GM21447 (cell line): ENCODE data around the gene TMEM234.

ENCODE experiments used
- ATAC-seq: cut with Tn5 transposase; IDR thresholded peaks from one replicate; pipeline ENCODE4 v1.9.1; 2021; ENCODE audit not compliant: unreplicated experiment

Gene TMEM234

DNA sequence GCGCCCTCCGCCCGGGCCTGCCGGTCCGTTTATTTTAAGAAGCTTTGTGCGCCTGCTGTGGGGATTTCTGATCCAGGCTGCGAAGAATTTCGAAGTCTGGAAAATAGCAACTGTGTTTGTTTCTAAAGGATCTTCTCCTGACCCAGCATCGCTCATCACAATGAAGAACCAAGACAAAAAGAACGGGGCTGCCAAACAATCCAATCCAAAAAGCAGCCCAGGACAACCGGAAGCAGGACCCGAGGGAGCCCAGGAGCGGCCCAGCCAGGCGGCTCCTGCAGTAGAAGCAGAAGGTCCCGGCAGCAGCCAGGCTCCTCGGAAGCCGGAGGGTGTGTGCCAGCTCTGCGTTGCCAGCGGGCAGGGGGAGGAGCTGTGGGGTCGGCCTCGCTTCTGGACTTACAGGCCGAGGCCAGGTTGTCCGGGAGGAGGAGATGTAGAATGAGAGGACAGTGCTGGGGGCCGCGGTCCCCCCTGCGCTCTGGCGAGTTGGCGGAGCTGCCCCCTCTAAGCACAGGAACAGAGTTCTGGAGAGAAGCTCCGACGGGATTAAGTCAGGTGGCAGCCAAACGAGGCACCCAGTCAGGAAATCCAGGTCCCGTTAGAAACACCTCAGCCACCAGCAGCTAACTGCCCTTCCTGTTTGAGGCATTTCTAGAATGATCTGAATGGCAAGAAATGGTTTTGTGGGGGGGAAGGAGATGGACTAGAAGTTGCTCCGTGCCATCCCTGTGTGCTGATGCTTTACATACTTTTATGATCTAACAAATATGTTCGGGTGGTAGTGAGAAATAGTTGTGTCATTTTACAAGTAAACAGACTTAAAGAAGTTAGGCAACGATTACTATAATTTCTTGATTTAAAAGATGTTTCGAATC, 41.7 kb downstream of the TMEM234 start:
- peak; percentile 27 for ATAC-seq

DNA sequence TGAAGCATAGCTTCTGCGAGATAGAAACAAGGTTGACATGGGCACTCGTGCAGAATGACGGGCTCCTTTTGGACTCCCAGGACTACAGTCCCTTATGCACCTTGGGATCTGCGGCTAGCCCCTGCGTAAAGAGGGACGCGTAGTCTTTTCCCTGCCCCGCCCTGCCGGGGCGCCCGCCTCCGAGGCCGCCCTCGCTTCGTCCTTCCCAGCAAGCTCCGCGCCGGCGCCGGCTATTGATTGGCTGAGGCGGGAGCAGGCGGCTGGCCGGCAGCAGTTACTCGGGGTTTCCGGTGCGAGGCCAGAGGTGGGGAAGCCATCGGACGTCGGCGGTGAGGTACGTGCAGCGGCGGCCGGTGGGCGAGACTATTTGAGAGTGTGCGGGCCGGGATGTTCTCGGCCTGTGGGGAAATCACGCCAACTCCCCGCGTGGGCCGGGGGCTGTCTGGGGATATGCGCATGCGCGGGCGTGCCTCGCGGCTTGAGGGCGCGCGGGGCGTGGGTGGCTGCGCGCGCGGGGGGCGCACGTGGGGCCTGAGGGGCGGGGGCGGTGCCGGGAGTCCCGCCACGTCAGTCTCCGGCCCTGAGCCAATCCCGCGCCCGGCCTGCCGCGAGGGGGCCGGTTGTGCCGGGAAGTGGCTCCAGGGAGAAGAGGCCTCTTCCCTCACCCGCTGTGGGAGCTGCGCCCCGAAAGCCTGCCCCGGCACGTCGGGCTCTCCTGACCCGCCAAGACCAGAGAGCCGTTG, 42.5 kb downstream of the TMEM234 start, which contains the start of gene TXLNA:
TSS of gene TXLNA (plus strand) at position 233 of the 743 bp plus-strand sequence. CDS start 671 bp downstream, outside the sequence.
- ATAC-seq = peak; percentile 75

DNA sequence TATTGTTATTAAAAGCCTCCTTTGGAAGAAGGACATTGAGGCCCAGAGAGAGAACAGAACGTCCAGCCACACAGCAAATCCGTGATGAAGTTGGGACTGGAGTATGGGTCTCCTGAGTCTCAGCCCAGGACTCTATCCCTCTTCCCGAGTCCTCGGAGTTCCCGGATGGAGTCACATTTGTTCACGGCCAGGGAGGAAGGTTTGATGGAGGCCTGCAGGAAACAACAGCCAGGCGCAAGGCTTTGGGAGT, 43.0 kb downstream of the TMEM234 start:
- ATAC-seq = no peak

DNA sequence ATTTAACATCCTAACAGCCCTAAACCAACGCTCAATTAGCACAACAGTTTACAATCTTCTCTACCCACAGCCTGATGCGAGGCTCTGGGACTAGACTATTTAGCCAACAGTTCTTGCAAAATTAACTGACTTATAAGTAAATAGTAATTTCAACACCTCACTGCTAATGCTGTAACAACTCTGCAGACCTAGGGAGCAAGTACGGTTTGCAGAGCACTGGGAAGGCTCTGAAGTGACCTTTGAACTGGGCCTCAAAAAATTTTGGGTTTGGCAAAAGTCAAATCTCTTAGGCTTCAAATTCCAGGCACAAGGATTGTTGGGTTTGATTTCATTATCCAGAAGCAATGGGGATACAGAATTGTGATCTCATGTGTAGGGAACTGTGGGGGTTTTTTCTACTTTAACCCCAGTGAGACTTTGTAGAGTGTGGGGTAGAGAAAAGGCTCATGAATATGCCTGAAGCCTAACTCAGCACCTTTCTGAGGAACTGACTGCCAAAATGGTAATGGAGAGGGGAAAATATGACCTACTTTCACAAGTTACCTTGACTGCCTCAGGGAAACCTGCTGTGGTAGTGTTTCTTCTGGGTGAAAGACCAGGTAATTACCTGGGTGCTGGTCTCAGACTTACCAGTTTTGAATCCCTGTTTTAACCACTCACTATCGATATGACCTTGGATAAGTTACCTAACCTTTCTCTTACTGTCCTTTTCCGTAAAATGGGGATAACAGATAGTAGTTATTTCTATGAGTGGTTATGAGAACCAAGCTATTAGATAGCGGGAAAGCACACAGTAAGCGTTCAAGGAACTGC, 43.6 kb downstream of the TMEM234 start:
- ATAC-seq = no peak

DNA sequence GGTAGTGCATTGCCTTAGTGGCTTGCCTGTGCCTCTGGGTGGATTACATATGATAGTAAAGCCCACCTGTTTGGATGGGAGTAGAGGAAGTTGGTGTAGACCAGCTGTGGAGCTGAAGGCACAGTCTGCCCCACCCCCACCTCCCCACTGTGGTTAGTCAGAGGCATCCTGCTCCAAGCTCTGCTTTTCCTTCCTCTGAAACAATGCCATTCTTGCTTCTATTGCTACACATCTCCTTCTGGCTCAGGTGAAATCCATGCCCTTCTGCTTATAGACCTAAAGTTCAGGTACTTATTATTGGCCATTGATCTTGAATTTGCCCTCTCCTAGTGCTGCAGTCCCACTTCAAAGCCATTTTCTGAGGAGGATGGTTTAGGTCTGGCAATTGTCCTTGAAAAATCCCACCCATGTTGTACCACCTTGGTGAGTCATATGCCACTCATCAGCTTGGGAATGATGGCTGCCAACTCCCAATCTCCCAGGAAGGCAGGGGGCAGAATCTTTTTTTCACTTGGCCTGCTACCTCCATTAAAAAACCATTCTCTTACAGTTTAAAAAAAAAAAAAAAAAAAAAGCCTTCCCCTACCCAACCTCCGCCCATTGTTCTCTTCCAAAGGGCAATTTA, 49.4 kb downstream of the TMEM234 start:
- no peak for ATAC-seq

DNA sequence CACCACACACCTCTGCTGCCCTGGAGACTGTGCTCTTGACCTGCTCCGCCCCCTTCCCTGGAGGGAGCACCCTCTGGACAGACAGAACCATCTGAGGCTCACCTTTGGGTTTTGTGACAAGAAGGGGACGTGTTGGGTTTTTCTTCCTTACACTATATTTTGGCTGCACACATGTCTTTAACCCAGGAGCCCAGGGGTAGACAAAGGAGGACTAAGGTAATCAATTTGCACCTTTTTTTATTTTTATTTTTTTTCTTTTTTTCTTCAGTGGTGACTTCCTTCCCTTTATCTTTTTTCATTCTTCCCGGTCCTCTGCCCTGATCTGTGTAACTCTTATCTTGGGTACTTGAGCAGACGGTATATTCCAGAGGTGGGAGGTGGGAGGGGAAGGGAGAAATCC, 51.2 kb downstream of the TMEM234 start:
- ATAC-seq = no peak
